ENCODE results near the gene TAGLN3.

Gene TAGLN3

DNA sequence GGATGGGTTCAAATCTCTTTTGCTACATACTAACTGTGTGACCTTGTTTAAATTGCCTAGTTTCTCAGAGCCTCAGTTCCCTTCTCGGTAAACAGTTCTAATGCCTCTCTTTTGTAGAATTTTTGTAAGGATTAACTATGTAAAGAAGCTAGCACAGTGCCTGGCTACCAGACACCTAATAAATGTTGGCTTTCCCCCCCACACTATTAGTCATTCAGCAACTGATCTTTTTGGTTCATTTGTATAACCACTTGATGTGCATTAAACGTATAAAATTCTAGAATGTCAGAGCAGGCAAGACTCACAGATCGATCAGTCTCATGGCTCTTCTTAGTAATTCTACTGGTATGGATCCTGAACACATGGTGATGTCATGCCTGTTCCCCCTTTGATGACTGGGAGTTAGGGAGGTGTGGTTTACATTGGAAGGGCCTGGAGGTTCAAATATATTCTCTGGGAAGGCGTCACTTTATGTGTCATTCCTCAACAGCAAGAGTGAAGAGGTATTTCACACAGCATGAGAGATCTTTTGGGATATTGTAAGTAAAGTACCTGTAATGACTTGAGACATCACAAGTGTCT is 6.5 kb downstream of the TAGLN3 start:
- TF ChIP-seq, protein P1, sequence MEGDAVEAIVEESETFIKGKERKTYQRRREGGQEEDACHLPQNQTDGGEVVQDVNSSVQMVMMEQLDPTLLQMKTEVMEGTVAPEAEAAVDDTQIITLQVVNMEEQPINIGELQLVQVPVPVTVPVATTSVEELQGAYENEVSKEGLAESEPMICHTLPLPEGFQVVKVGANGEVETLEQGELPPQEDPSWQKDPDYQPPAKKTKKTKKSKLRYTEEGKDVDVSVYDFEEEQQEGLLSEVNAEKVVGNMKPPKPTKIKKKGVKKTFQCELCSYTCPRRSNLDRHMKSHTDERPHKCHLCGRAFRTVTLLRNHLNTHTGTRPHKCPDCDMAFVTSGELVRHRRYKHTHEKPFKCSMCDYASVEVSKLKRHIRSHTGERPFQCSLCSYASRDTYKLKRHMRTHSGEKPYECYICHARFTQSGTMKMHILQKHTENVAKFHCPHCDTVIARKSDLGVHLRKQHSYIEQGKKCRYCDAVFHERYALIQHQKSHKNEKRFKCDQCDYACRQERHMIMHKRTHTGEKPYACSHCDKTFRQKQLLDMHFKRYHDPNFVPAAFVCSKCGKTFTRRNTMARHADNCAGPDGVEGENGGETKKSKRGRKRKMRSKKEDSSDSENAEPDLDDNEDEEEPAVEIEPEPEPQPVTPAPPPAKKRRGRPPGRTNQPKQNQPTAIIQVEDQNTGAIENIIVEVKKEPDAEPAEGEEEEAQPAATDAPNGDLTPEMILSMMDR (conservative IDR thresholded peaks at IDR 0.05; ENCODE audit: low read depth): no peak
- CTCF ChIA-PET: interaction anchor here (0.7 kb wide), 1 partner anchor 11 kb away, joined by 5 read pairs; no protein-coding TSS in a partner anchor
- H3K27ac ChIP-seq: no peak overlapping the region
- DNase-seq (ENCODE audit: low spot score): no peak
- POLR2A ChIA-PET (ENCODE audit: low non-redundant PET): no interaction called here

DNA sequence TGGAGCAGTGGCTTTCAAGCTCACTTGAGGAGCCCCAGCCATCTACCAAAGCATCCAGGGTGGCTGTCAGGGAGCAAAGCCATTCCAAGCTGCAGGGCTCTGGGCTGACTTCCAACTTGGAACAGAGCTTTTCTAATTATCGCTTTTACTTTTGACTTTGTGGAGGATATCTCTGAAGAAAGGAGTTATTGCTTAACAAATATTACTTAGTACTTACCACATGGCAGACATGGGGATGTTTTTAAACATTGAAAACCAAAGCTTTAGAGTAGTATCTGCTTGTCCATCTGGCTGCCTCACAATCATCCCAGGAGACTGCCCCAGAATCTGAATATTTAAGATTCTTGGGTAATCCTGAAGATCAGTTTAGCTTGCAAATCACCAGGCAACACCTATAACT is 8.9 kb downstream of the TAGLN3 start:
- POLR2A ChIA-PET (ENCODE audit: low non-redundant PET): no interaction called here
- no peak overlapping the region for H3K27ac ChIP-seq
- no peak for DNase-seq (ENCODE audit: low spot score)
- TF ChIP-seq, protein P1 (conservative IDR thresholded peaks at IDR 0.05; ENCODE audit: low read depth): no peak
- CTCF ChIA-PET: interaction anchor here (0.7 to 1.8 kb wide), 3 partner anchors 11 to 21 kb away, joined by 3 to 5 read pairs (median 4); no protein-coding TSS in a partner anchor

DNA sequence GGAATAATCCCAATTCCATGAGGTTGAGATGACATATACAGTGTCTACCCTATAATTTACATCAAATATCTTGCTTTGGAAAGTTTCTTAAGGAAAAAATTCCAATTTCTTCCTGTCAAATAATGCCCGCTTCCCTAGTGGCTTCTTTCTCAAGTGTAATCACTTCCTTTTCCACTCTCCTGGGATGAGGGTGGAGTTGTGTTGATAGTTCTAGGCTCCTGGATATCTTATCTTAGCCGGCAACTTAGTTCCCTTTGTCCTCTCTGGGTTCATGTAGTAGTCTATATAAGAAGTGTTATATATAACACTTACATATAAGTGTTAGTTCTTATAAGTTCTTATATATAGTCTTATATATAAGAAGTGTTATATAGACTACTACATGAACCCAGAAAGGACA is 10.9 kb downstream of the TAGLN3 start:
- ChIA-PET POLR2A (ENCODE audit: low non-redundant PET) (no interaction called here), CTCF (no interaction called here)
- H3K27ac ChIP-seq: no peak overlapping the region
- DNase-seq (ENCODE audit: low spot score): no peak
- TF ChIP-seq, protein P1 (conservative IDR thresholded peaks at IDR 0.05; ENCODE audit: low read depth): no peak

DNA sequence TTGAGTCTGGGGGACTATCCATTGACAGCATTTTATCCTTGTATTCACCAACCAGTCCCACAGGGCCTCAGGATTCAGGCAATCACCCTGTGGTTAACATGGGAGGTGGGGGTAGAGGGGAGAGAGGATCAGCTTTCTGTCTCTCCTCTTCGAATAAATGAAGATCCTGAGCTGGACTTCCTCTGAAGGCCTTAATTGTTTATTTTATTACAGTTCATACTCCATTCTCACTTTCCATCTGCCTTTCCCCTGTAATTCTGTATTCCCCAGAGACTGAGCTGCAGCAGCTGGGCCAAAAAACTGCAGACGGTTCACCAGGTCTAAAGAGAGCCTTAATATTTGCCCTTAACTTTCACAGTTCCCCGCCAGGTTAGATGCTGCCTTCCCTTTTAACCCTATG is 11.9 kb downstream of the TAGLN3 start:
- POLR2A ChIA-PET (ENCODE audit: low non-redundant PET): no interaction called here
- CTCF ChIA-PET: interaction anchor here (0.7 kb wide), 1 partner anchor 1534 kb away, joined by 3 read pairs; no protein-coding TSS in a partner anchor
- H3K27ac ChIP-seq: no peak overlapping the region
- TF ChIP-seq, protein P1 (conservative IDR thresholded peaks at IDR 0.05; ENCODE audit: low read depth): no peak
- DNase-seq (ENCODE audit: low spot score): no peak

DNA sequence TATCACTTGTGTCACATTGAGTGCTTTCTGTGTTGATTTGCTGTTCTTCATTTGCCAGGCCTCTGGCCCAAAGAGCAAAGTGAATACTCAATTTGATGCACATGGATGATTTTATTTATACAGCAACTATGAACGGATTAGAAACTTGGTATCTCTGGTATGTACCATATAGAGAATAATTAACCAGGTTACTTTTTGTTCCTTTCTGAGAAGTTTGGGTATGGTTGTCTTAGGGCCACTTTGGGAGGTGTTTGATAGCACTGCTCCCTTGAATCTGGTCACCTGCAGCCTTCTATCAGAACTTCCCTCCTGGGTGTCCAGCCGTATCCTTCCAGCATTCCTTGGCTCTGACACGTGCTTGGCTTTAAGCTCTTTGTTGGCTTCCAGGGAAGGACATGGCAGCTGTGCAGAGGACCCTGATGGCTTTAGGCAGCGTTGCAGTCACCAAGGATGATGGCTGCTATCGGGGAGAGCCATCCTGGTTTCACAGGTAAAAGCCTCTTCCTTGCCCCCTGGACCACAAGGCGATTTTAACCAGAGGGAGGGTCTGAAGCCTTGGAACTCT is 12.7 kb downstream of the TAGLN3 start:
- H3K27ac ChIP-seq: no peak overlapping the region
- CTCF ChIA-PET: interaction anchor here (0.7 kb wide), 1 partner anchor 32 kb away, joined by 3 read pairs; no protein-coding TSS in a partner anchor

DNA sequence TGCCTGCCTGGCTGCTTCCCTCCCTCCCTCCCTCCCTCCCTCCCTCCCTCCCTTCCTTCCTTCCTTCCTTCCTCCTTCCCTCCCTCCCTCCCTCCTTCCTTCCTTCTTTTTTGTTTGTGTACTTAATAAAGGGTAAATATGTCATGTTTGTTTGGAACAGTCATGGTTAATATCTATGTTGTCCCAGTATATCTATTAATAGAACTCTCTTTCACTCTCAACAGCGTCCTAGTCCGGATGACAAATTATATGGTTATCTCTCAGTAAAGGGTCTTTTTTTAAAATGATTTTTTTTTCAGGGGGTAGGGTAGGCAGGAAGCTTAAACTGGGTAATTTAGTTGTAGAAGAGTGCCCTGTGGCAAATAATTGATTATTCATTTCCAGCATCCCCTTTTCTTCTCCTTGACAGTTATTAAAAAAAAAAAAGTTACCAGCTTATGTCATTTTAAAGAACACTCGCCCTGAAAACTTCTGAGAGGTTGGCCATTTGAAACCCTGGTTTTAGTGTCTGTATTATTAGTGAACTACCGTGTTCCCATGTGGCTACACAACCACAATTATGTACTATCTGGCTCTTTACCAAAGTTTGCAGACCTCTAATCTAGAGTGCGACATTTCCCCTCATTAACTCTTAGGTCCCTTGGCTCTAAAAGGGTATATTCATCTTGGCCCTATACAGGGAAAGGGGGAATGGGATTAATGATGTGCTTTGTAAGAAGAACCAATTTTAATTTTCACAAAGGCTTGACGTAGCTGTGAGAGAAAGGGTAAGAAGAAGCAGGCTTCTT is 13.7 kb downstream of the TAGLN3 start:
- CTCF ChIA-PET: interaction anchor here (0.6 to 2.1 kb wide), 4 partner anchors 20 to 342 kb away, joined by 3 to 10 read pairs (median 3); no protein-coding TSS in a partner anchor
- no peak overlapping the region for H3K27ac ChIP-seq
- POLR2A ChIA-PET (ENCODE audit: low non-redundant PET): interaction anchor here (0.6 kb wide), 1 partner anchor 31 kb away, joined by 6 read pairs; no protein-coding TSS in a partner anchor
- TF ChIP-seq, protein P1 (conservative IDR thresholded peaks at IDR 0.05; ENCODE audit: low read depth): no peak
- DNase-seq (ENCODE audit: low spot score): no peak

More for the DNA sequence above, 12.7 kb downstream of the TAGLN3 start:
- DNase-seq (ENCODE audit: low spot score): no peak
- TF ChIP-seq, protein P1 (conservative IDR thresholded peaks at IDR 0.05; ENCODE audit: low read depth): no peak
- POLR2A ChIA-PET (ENCODE audit: low non-redundant PET): no interaction called here
